Mucosa of descending colon (tissue), 3 donors: ENCODE data around the gene PCBP3. TPM values are rescaled to one million over a fixed set of nuclear protein-coding genes. Genes with fewer than 3 reads are reported as not detected.
"Not testable (repeated sequence)": the region's sequence is repeated elsewhere in the genome, so short reads cannot be mapped to it uniquely, and the experiment has no call there.

Source experiments
- ATAC-seq: fragments of 200-7000 bp; cut with Tn5 transposase; one replicate; pipeline ENCODE4 v1.9.1; 2020; ENCODE audit warnings: mild to moderate bottlenecking, moderate library complexity
- DNase-seq, 3 donors: peaks; one replicate each; pipeline ENCODE4 v3.0.0-alpha.2; 2020
- H3K36me3 ChIP-seq: fragments of 200-600 bp; one replicate; pipeline ENCODE4 v1.8.0; 2021; ENCODE audit warnings: low read depth, mild to moderate bottlenecking
- H3K4me1 ChIP-seq: fragments of 200-600 bp; one replicate; pipeline ENCODE4 v1.8.0; 2021; ENCODE audit warnings: low read depth, mild to moderate bottlenecking
- H3K4me3 ChIP-seq: fragments of 200-600 bp; one replicate; pipeline ENCODE4 v1.8.0; 2021; ENCODE audit warnings: mild to moderate bottlenecking
- H3K9me3 ChIP-seq: fragments of 200-600 bp; one replicate; pipeline ENCODE4 v1.8.0; 2021; ENCODE audit warnings: mild to moderate bottlenecking
- intact Hi-C, 2 donors: fragments of 100-400 bp; cut with DNase I in 1 of 2; cut with micrococcal nuclease in 1 of 2; formaldehyde crosslinking; loops; one replicate each; pipeline versions ENCODE4 v1.11.0 to v1.11.1; 2022; cut with DNase I, micrococcal nuclease
- total RNA-seq, 3 donors: library from RNA; stranded (reverse); fragmentation: NEBNext Ultra II Directional in 2 of 3; extraction: Animal tissue kit (Norgen Biotek cat#: 25700) in 2 of 3; gene quantifications; one replicate each; pipeline versions ENCODE4 v1.2.1 to v1.2.4, GENCODE V29; 2021 to 2023
- TF ChIP-seq, protein P1 (sequence below): fragments of 200-600 bp; IDR thresholded peaks from one replicate; pipeline ENCODE4 v1.8.0; 2022; ENCODE audit warnings: antibody characterized with exemption, mild to moderate bottlenecking
- donor health status: DM: no; HTN: no; CAD: no; lungs with moderate emphysema.
- donor health status: DM: no; HTN: no; CAD: no.
- donor health status: DM: no; HTN: yes; CAD: no.

PCBP3 gene
- total RNA-seq, 3 donors from 2014 or later: 4.5 to 18.4 (median 7.6) TPM

DNA sequence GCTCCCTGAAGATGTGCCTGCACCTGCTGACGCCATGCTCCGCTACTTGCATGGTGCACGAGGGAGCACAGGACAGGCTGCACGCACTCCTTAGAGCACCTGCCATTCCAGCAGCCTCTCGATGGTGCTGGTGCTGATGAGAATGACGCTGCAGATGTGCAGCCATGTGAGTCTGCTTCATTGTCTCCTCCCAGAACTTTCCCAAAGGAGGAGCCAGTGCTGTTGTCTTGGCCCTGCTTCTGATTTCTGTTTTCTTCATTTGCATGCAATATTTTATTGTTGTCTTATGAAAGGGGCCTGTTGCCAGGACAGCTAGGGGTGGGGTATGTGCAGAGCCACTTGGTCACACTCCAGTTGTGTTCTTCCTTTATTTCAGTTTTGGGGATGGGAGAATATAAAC lies 70.1 kb downstream of the PCBP3 start:
- intact Hi-C loops: loop anchor here in 1 of 2 donors (2.0 kb wide), 1 partner anchor 35 kb away; no protein-coding TSS in a partner anchor
- peak in 1 of 3 donors; percentile 20 for DNase-seq
- Histone ChIP-seq H3K9me3 (peaks cover 10% of the 10 kb centered on the region), H3K4me3 (no peak overlapping the region), H3K4me1 (no peaks in the 10 kb centered on the region), H3K36me3 (no peaks in the 10 kb centered on the region)
- TF ChIP-seq, protein P1, sequence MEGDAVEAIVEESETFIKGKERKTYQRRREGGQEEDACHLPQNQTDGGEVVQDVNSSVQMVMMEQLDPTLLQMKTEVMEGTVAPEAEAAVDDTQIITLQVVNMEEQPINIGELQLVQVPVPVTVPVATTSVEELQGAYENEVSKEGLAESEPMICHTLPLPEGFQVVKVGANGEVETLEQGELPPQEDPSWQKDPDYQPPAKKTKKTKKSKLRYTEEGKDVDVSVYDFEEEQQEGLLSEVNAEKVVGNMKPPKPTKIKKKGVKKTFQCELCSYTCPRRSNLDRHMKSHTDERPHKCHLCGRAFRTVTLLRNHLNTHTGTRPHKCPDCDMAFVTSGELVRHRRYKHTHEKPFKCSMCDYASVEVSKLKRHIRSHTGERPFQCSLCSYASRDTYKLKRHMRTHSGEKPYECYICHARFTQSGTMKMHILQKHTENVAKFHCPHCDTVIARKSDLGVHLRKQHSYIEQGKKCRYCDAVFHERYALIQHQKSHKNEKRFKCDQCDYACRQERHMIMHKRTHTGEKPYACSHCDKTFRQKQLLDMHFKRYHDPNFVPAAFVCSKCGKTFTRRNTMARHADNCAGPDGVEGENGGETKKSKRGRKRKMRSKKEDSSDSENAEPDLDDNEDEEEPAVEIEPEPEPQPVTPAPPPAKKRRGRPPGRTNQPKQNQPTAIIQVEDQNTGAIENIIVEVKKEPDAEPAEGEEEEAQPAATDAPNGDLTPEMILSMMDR: no peak
- ATAC-seq: no peak

GRCh38 chr21:45715441-45715840 lies 71.9 kb downstream of the PCBP3 start:
- TF ChIP-seq, protein P1: no peak
- intact Hi-C loops: loop anchor here in 1 of 2 donors (2.0 kb wide), 1 partner anchor 33 kb away; no protein-coding TSS in a partner anchor
- no peaks in the 10 kb centered on the region for H3K4me1 ChIP-seq
- H3K9me3 ChIP-seq: peaks cover 9% of the 10 kb centered on the region
- no peak overlapping the region for H3K4me3 ChIP-seq
- no peak for ATAC-seq
- H3K36me3 ChIP-seq: no peaks in the 10 kb centered on the region
- DNase-seq: no peak

DNA sequence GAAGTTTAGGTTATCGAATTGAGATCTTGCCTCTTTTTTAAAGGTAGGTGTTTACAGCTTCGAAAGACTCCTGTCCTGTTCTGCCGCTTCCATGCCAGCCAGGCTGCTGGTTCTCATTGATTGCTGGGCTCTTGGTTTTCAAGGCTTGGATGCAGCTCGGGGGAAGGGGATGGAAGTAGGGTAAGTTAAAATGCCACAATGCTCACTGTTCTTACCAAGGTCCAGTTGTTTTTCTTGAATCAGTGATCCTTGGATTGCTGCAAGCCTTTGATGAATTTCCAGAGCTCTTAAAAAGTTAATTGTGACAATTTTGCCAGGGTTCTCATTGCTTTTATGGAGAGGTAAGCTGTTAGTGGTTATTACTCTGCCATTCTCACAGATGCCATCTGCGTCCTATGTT lies 74.9 kb downstream of the PCBP3 start:
- no peak for DNase-seq
- Histone ChIP-seq H3K4me3 (no peak overlapping the region), H3K9me3 (no peaks in the 10 kb centered on the region), H3K4me1 (no peaks in the 10 kb centered on the region), H3K36me3 (no peaks in the 10 kb centered on the region)
- intact Hi-C loops: no loop called here
- TF ChIP-seq, protein P1: no peak
- no peak for ATAC-seq

DNA sequence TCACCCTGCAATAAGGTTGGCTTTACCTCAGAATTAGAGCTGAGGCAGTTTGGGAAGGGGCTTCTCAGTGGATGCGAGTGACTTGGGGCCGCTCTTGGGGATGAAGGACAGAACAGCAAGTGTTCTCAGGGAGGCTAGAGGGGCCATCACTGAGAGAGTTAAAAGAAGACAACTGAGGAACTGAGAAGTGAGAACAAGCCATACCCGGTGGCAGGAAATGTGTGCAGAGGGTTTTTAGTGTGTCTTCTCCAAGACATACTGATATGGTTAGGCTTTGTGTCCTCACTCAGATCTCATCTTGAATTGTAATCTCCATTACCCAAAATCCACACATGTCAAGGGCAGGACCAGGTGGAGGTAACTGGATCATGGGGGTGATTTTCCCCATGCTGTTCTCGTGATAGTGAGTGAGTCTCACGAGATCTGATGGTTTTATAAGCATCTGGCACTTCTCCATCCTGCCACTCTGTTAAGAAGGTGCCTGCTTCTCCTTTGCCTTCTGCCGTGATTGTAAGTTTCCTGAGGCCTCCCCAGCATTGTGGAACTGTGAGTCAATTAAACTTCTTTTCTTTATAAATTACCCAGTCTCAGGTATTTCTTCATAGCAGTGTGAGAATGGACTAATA lies 75.8 kb downstream of the PCBP3 start:
- TF ChIP-seq, protein P1: no peak

DNA sequence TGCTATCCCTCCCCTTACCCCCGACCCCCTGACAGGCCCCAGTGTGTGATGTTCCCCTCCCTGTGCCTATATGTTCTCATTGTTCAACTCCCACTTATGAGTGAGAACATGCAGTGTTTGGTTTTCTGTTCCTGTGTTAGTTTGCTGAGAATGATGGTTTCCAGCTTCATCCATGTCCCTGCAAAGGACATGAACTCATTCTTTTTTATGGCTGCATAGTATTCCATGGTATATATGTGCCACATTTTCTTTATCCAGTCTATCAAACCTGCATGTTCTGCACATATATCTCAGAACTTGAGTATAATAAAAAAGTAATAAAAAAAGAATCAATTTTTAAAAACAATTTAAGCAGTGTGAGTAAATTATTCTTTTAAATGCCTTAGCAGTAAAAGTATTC lies 76.7 kb downstream of the PCBP3 start:
- H3K36me3 ChIP-seq, ATAC-seq, DNase-seq, H3K4me1 ChIP-seq, H3K4me3 ChIP-seq, intact Hi-C loops, H3K9me3 ChIP-seq: not testable (repeated sequence)

More for the DNA sequence above, 75.8 kb downstream of the PCBP3 start:
- Histone ChIP-seq H3K36me3 (no peaks in the 10 kb centered on the region), H3K9me3 (no peaks in the 10 kb centered on the region), H3K4me3 (no peak overlapping the region), H3K4me1 (no peaks in the 10 kb centered on the region)
- intact Hi-C loops: no loop called here
- DNase-seq (no peak), ATAC-seq (no peak)

DNA sequence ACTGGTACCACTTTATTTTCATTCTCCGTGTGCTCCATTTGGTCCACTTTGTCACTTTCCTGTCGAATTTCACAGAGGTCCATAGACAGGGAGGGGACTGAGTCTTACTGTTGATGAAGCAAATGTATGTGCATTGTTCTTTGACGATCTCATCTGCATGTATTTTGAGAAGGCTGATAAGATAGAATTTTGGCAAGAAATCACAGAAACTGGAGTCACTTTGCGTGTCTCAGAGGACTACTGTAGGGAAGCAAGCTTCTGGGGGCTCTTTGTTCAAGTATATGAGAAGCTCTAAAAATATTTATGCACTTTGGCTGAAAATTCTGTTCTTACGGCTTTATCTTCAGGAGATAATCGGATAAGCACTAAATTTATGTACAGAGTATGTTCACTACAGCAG lies 78.1 kb downstream of the PCBP3 start:
- DNase-seq (no peak), ATAC-seq (no peak)
- Histone ChIP-seq H3K9me3 (no peaks in the 10 kb centered on the region), H3K36me3 (no peaks in the 10 kb centered on the region), H3K4me1 (no peaks in the 10 kb centered on the region), H3K4me3 (no peak overlapping the region)
- TF ChIP-seq, protein P1: no peak
- intact Hi-C loops: no loop called here
